OCI-LY7 (cell line): Measurements from ENCODE around the gene PPP4C.

Experiments used
- EZH2phosphoT487 ChIP-seq: fragments of 200-600 bp; sonication (generic); IDR thresholded peaks from 2 replicates; pipeline ENCODE4 v1.6.1; 2018; ENCODE audit warnings: low read depth, borderline replicate concordance, mild to moderate bottlenecking, mixed run types, antibody characterized with exemption, low read length, moderate library complexity, mixed read lengths
- TF ChIP-seq, protein P1 (sequence below): fragments of 200-600 bp; sonication (generic); conservative IDR thresholded peaks from 2 replicates; pipeline ENCODE4 v1.5.1; 2014; ENCODE audit warnings: mild to moderate bottlenecking, antibody characterized with exemption, low read length, moderate library complexity, mixed read lengths

DNA sequence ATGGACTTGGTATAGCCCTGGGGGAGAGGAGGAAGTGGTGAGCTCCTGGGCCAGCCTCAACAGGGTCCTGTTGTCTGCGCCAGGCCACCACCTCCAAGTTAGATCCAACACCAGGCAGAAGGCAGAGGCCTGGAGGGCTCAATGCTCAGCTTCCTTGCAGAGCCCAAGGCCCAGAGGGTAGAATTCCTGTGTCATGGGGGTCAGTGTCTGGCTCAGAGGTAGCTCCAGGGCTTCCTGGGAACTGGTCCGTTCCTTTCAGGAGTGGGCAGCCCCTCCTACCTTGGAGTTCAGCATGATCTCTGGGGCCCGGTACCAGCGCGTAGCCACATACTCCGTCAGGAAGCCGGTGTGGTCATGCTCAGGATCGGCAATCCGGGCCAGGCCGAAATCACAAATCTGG, 42.0 kb downstream of the PPP4C start:
- TF ChIP-seq, protein P1, sequence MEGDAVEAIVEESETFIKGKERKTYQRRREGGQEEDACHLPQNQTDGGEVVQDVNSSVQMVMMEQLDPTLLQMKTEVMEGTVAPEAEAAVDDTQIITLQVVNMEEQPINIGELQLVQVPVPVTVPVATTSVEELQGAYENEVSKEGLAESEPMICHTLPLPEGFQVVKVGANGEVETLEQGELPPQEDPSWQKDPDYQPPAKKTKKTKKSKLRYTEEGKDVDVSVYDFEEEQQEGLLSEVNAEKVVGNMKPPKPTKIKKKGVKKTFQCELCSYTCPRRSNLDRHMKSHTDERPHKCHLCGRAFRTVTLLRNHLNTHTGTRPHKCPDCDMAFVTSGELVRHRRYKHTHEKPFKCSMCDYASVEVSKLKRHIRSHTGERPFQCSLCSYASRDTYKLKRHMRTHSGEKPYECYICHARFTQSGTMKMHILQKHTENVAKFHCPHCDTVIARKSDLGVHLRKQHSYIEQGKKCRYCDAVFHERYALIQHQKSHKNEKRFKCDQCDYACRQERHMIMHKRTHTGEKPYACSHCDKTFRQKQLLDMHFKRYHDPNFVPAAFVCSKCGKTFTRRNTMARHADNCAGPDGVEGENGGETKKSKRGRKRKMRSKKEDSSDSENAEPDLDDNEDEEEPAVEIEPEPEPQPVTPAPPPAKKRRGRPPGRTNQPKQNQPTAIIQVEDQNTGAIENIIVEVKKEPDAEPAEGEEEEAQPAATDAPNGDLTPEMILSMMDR: no peak
- no peak for TF ChIP-seq EZH2phosphoT487
